Activated naive CD8-positive, alpha-beta T cell treated with anti-CD3 and anti-CD28 coated beads, Interleukin-2, amount 50 U/mL, for 16 hours (primary cell): ENCODE data around the gene SNX14.

Experiments used
- DNase-seq: peaks from one replicate; pipeline ENCODE4 v3.0.0-alpha.2; 2020; ENCODE audit warnings: low read depth, low spot score

The SNX14 gene

DNA sequence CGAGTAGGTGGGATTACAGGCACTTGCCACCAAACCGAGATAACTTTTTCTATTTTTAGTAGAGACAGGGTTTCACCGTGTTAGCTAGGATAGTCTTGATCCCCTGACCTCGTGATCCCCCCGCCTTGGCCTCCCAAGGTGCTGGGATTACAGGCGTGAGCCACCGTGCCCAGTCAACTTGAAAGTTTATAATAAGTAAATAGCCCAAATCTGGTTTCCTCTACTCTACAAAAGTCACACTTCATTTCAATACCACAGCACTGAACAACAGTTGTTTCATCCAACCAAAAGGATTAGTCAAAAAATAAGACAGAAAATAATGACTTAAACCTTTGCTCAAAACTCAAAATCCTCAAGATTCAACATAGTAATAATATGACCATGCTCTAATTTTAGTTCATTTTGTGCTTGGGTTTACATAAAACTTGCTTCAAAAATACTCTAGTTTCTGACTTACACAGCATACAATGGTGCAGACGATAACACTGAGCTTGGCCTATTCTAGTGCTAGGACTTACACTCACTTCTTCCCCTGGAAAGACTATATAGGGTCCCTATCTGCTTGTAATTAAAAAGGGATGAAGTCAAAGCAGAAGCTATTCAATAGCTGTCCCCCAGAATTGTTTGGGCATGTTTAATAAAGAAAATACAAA, 87.1 kb downstream of the SNX14 start:
- DNase-seq, result no peak

DNA sequence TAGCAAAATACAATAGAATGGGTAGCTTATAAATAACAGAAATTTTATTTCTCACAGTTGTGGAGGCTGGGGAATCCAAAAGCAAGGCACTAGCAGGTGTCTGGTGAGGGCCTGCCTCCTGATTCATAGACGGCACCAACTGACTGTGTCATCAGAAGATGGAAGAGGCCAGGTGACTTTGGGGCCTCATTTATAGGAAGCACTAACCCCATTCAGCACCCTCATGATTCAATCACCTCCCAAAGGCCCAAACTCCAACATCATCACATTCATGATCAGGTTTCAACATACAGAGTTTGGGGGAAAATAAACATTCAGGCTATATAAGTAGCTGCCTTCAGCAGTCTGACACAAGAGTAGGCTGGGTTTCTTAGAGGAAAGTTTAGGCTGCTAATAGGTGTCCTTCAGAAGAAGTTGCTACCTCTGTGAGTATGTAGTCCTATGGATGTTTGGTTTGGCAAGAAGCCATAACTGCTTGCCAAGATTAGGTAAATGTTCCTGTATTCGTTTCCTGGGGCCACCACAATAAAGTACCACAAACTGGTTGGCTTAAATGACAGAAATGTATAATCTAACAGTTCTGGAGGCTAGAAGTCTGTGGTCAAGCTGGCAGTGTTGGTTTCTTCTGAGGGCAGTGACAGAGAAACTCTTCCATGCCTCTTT, 94.9 kb downstream of the SNX14 start:
- DNase-seq, result no peak

DNA sequence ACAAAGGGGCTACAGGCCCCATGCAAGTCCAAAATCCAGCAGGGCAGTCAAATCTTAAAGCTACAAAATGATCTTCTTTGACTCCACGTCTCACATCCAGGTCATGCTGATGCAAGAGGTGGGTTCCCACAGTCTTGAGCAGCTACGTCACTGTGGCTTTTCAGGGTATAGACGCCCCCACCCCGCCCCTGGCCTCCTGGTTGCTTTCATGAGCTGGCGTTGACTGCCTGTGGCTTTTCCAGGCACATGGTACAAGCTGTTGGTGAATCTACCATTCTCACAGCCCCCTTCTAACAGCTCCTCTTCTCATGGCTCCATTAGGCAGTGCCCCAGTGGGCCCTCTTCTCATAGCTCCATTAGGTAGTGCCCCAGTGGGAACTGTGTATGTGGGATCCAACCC, 96.8 kb downstream of the SNX14 start:
- DNase-seq, result no peak

DNA sequence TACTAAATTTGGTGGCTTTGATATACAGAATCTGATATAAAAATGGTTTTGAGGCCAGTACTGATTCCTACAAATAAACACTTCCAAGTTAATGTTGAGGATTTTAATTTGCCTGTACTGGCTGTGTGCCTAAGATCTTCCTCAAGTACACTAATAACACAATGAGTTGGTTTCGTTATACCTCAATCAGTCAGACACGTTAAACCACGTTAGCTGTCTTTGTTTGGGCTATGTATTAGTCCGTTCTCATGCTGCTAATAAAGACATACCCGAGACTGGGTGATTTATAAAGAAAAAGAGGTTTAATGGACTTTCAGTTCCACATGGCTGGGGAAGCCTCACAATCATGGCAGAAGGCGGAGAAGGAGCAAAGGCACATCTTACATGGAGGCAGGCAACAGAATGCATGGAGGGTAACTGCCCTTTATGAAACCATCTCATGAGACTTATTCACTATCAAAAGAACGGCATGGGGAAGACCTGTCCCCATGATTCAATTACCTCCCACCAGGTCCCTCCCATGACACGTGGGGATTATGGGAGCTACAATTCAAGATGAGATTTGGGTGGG, 97.6 kb downstream of the SNX14 start:
- no peak for DNase-seq

DNA sequence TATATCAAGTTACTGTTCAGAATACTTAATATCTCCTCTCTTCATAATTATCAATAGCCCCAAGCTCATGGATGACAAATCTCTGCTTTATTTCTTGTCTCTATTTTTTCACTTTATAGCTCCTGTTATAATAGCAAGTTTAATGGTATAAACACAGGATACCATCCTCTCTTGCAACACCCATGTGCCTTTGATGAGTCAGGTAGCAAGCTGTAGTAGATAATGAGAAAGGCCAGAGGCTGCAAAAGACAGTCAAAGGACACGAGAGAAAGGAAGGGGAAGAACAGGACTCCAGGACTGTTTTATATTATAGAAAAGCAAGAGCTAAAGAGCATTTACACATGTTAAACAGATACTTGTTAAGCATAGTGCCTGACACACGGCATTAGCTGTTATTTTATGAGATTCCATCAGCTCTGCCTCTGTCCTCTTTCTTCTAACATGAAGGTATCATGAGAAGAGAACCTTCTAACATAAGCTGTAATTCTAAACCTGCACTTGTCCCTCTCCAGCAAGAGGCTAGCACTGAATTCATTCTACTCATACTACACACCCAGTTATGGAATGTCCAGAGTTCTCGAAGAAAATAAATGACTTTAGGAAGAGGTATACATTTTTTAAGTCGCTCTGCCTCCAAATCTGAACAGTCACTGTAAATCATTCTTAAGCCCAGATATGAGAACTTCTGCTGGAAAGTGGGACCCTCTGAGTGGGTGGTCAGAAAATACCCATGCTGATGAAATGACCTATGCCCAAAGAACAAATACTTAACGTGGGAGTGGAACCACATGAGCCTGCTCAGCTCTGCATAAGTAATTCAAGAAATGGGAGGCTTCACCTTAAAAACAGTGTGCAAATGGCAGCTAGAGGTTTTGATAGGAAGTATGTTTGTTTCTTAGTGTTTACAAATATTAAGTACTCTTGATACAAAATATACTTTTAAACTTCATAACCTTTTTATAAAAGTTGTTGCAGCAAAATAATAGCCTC, 98.8 kb downstream of the SNX14 start:
- DNase-seq, result no peak

DNA sequence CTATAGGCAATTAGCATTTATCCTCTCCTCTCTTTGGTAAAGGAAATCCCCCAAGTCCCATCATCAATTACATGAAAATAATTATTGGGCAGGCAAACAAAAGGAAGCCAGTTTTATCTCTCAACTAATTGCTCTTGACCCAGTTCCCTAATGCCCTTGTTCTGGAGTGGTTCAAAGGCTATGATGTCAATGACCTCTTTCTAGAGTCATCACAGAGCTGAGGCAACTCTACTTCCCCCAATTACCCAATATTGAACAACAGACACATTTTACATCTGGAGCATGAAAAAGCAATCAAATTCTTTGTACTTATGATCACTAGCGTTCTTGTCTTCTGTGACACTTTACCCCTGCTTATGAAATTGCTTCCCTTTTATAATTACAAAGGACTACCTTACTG, 100.3 kb downstream of the SNX14 start:
- DNase-seq, result no peak

DNA sequence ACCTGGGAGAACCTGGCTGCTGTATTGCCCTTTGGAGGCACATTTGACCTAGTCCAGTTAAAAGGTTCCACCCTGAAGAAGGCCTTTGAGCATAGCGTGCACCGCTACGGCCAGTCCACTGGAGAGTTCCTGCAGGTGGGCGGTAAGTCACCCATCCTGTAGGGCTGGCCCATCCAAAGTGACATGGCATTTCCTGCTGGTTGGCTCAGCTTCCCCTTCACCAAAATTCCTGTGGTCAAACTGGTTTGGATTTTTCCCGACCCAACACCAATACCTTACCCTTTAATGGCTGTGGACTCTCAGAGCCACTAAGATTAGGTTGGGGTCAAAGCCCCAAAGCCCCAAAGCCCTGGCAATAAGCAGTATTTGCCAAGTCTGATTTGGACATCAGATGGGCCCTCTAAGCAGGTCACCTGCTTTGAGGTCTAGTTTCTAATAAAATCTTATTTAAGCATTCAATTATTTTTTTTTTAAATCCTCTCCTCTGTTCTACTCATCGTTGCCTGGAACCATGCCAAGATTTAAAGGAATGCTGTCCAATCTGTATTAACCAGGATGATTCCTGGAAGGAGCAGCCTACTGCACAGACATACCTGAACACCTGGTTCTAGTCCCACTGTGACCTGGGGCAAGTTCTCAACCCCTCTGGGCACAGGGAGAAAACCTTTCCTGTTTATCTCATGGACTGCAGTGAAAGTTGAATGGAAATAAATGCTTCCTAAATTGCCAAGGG, 103.0 kb downstream of the SNX14 start:
- DNase-seq, result no peak

DNA sequence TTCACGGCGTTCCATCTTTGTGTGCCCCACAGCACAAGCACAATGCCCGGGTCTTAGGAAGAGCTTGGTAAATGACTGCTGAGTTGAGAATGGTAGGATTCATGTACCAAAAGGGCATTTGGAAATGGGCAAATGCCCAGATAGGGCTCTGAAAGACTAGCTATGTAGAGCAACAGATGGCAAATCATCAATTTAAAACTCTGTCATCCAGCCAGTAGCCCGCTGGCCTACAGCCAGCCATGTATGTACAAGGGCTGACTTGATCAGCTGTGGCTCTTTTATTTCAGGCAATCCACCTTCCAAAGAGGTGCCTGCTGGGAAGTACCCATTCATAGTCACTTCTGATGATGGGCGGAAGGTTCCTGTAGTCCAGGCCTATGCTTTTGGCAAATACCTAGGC, 108.7 kb downstream of the SNX14 start:
- no peak for DNase-seq

DNA sequence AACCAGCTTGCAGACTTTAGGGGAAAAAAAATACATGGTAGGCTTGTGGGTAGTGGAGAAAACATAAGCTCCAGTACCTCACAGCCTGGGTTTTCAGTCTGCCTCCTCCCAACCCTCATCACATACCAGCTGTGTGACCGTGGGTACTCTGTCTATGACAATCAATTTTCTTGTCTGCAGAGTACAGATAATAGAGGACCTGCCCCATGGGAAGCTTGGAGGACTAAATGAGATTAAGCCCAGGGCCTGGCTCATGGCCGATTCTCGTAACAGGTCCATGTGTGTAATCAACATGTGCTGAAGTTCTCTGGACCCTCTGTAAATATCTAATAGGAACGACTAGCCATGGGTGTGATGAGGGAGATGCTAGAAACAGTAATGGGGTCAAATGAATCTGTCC, 109.8 kb downstream of the SNX14 start:
- no peak for DNase-seq

DNA sequence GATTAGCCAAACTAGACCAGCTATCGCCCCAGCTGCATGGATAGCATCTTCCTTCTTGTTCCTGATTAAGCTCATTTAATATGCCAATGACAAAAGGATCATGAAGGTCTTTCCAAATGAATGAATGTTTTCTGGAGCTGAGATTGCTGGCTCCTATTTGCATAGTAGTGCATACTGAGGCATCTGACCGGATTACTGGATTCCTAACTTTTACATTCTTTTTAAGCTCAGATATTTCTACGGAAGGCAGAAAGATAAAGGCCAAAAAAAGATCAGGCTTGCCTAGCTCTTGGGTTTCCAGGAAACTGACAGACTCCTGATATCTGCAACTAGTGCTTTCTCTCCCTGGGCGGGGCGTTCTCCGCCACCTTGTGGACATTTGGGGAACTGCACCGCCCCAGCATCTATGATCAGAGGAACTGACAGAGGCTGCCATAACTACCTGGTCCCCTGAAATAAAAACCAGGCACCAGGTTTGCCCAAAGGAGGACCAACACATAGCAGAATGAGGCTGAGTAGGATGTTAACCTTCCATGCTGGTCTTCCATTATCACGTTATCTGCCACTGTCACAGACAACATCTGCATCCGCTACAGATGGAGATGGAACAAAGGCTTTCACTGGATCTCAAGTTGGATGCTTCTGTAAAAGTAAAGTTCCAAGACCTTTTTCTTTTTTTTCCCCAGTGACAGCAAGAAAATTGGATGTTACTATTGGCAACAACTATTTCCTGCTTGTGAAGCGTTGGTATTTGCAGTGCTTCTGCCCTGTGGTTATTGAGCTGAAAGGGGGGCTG, 110.6 kb downstream of the SNX14 start:
- peak; percentile 68 for DNase-seq

DNA sequence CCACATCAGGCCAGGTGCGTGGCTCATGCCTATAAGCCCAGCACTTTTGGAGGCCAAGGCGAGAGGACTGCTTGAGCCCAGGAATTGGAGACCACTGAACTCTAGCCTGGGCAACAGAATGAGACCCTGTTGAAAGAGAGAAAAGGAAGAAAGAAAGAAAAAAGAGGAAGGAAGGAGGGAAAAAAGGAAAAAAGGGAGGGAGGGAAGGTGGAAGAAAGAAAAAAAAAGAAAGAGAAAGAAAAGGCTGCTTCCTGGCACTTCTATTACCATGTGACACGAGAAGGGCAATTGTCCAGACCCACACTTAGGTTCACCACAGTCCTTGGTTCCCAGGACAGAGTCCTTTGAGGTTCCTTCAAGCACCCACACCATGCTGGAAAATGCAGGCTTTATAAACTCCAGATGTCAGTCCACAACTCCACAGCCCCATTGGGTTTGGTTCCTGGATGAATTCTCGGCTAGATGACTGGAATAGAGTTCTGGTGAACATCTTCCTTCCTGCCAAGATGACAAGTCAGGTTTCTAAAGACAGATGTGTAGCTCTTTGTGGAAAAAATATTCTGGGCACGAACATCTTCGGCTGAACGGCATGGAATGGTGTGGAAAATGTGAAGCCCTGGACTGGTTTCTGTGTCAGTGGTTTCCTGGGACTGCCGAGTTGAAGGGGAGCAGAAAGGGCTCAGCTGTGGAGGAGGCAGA, 111.3 kb downstream of the SNX14 start:
- no peak for DNase-seq

DNA sequence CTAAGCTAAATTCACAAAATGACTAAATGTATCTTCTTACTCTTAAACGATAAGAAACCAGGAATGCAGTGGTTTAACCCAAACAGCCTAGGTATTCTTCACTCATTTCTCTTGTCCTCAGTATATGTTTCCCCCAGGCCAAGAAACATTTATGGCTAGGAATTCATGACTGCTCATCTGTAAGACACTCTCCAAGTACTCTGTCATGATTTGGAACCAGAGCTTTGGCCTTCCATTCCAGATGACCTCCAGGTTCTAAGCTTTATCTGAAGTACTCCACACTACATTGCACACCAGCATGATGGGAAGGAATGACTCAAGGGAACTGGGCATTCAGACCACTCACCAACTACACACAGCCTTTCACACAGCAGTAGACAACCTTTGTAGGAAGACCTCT, 114.5 kb downstream of the SNX14 start:
- no peak for DNase-seq

DNA sequence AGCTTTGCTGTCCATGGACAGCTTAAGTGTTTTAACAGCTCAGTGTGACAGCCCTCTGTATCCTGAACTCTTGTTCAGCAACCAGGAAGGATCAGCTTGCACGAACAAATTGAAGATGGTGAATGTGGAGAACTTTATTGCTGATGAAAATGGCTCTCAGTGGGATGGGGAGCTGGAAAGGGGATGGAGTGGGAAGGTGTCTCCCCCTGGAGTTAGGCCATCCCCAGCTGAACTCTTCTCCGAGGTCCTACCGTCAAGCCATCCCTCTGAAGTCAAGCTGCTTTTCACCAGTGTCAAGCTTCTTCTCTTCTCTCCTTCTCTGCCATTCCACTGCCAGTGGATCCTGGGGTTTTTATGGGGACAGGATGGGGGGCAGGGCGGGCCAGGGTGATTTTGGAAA, 117.1 kb downstream of the SNX14 start:
- no peak for DNase-seq

DNA sequence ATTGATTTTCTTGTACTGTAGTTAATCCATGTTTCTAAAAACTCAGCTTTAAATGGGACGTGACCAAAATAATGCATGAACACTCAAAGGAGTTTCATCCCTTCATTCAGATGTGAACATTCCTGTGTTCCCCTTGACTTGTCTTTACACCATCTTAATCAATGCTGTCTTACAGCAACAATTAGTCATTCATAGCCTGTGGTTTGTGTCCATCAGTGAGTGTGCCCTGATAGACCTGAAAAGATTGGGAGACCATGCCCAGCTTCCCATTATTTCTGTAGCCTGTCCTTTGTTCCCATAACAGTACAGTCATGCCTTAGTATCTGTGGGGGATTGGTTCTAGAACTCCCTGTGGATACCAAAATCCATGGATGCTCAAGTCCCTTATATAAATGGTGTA, 119.9 kb downstream of the SNX14 start:
- no peak for DNase-seq

DNA sequence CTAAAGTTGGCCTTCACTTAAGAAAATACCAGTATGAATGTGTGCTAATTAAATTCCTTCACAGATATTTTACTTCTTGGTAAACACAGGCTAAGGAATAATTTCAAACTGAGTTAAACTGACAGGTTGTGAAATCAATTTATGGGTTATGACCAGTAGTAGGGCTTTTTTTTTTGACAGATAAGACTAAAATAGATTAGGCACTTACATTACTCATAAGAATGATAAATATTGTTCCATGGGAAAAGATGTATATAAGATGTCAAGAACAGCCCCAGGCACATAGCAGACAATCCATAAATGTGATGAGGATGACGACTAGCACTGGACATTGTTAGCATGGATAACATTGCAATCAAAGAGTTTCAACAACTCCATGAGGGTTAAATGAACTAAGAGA, 120.9 kb downstream of the SNX14 start:
- no peak for DNase-seq

DNA sequence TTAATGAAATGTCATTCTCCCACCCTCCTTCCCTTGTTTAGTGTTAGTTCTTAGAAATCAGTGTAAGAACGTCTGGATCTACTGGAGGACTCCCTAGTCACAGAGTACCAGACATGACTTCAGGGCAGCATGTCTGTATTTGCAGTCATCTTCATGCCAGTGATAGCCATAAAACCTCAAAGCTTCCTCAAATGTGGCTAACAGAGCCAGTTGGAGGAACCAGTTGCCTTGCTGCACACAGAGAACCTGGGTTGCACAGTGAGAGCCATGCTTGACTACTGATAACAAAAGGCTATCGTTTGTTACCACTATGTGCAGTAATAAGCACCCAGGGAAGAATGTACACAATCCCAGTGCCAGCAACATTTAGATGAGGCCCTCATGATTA, 123.6 kb downstream of the SNX14 start:
- DNase-seq, result no peak

DNA sequence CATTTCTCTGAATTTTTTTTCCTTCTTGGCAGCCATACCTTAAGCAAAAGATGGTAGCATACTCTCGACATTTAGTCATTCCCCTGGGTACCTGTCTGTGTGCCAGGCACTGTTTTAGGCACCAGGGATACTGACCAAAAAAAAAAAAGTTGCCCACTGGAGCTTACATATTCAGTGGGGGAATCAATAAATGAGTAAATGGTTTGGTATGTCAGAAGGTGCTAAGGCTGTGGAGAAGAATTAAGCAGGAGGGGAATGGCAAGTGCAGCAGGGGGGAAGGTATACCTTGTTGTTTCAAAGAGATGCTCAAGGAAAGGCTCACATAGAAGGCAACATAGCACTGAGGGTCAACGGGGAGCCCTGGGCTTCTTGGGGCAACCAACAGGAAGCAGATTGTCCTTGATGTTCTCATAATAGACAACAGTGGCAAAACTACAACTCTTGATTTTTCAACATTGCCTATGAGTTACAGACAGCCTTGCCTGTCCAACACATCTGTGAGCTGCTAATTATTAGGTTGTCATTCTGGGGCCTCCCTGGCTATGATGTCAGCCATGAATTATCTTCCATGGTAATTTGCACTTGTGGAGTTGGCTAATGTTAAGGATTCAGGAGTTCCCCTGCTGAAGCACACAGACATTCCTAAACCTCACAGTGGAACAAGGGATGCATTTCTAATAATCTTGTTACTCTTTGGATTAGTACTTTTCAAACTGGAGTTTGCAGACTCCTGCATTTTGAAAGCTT, 124.2 kb downstream of the SNX14 start:
- no peak for DNase-seq

DNA sequence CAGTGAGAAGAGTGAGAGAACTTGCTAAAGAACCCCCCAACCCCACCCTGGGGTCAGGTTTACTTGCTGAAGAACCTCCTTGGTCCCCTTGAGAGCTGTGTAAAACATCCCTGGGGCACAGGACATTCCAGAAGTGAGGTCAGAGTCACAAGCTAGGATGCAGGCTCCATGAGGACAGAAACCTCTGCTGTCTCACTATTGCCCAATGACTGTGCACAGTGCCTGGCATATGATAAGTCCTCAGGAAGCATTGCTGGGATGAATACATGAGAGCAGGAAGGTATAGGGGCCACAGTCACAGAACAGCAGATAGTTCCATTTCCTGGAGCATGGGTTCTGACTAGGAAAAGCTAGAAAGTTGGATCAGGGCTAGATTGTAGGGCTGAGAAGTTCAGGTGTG, 125.3 kb downstream of the SNX14 start:
- DNase-seq, result no peak

DNA sequence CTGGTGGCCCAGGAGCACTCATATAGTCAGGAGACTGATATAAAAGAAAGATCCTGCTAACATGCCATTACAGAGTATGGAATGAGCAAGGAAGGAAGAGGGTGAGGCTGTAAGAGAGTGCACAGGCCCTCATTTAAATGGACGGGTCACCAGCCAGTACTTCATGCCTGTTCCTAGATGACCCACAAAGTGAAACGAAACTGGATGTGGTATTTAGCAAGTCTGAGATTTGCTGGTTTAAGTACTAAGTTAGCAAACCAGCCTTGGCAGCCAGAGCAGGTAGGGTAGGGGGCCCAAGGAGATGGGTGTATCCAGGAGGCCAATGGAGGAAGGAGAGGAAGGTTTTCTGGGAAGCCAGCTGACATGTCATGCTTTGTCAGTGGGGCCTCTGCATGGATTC, 127.9 kb downstream of the SNX14 start:
- no peak for DNase-seq
